Mesenchymal stem cell (in vitro differentiated cells and primary cell): Measurements from ENCODE around the gene TGM4.
A peak's percentile ranks its signal among the peaks of the same experiment; 100 is the strongest.

ENCODE experiments used
- DNase-seq: peaks from one replicate; pipeline ENCODE4 v3.0.0-alpha.2; 2013
- H2AFZ ChIP-seq: one replicate; pipeline ENCODE4 v1.6.1; 2013; ENCODE audit warnings: low read depth, mild to moderate bottlenecking, control low read depth, inconsistent platforms, low read length, moderate library complexity
- H2AK5ac ChIP-seq: 2 replicates; pipeline ENCODE4 v1.6.1; 2013; ENCODE audit warnings: low read length, moderate library complexity, mild to moderate bottlenecking, inconsistent platforms; ENCODE audit not compliant: severe bottlenecking
- H2BK120ac ChIP-seq: one replicate; pipeline ENCODE4 v1.6.1; 2013; ENCODE audit warnings: low read depth, mild to moderate bottlenecking, inconsistent platforms, low read length, moderate library complexity
- H2BK12ac ChIP-seq, 2 experiments: one replicate each; pipeline ENCODE4 v1.6.1; 2013; ENCODE audit warnings: inconsistent platforms in 2 of 2, low read length in 2 of 2, mild to moderate bottlenecking in 2 of 2, moderate library complexity in 2 of 2, control low read depth in 1 of 2
- H2BK15ac ChIP-seq: one replicate; pipeline ENCODE4 v1.6.1; 2013; ENCODE audit warnings: mild to moderate bottlenecking, low read depth, inconsistent platforms; ENCODE audit not compliant: poor library complexity, severe bottlenecking
- H2BK5ac ChIP-seq: 2 replicates; pipeline ENCODE4 v1.6.1; 2013; ENCODE audit warnings: low read depth, mild to moderate bottlenecking, low read length, control low read depth, inconsistent platforms; ENCODE audit not compliant: poor library complexity, severe bottlenecking
- H3K14ac ChIP-seq, 2 experiments: one replicate each; pipeline ENCODE4 v1.6.1; 2013; ENCODE audit warnings: inconsistent platforms in 2 of 2, low read length in 2 of 2, control low read depth in 1 of 2, mild to moderate bottlenecking in 1 of 2, moderate library complexity in 1 of 2
- H3K18ac ChIP-seq, 2 experiments: one replicate each; pipeline ENCODE4 v1.6.1; 2013; ENCODE audit warnings: inconsistent platforms in 2 of 2, low read length in 2 of 2, control low read depth in 1 of 2, low read depth in 1 of 2, mild to moderate bottlenecking in 1 of 2
- H3K23ac ChIP-seq, 2 experiments: one replicate each; pipeline ENCODE4 v1.6.1; 2013; ENCODE audit warnings: inconsistent platforms in 2 of 2, low read length in 2 of 2, mild to moderate bottlenecking in 2 of 2, moderate library complexity in 2 of 2, control low read depth in 1 of 2
- H3K27ac ChIP-seq: 2 replicates; pipeline ENCODE4 v1.5.1; 2013; ENCODE audit warnings: mild to moderate bottlenecking, moderate library complexity, low read length, control low read depth, inconsistent platforms; ENCODE audit not compliant: poor library complexity, severe bottlenecking
- H3K27me3 ChIP-seq, 2 experiments: 2 replicates each; pipeline versions ENCODE4 v1.6.1 to v1.7.0; 2013; ENCODE audit warnings: low read length in 2 of 2, mild to moderate bottlenecking in 2 of 2, moderate library complexity in 2 of 2, control low read depth in 1 of 2, inconsistent platforms in 1 of 2; ENCODE audit not compliant: control insufficient read depth in 1 of 2, insufficient read depth in 1 of 2
- H3K36me3 ChIP-seq, 2 experiments: 2 replicates each; pipeline versions ENCODE4 v1.6.1 to v1.7.0; 2013; ENCODE audit warnings: low read length in 2 of 2, control low read depth in 1 of 2, inconsistent platforms in 1 of 2, low read depth in 1 of 2, mild to moderate bottlenecking in 1 of 2; ENCODE audit not compliant: insufficient read depth in 2 of 2, control insufficient read depth in 1 of 2
- H3K4ac ChIP-seq, 2 experiments: one replicate each; pipeline ENCODE4 v1.6.1; 2013; ENCODE audit warnings: inconsistent platforms in 2 of 2, low read length in 2 of 2, mild to moderate bottlenecking in 2 of 2, moderate library complexity in 2 of 2, control low read depth in 1 of 2, low read depth in 1 of 2
- H3K4me1 ChIP-seq: 2 replicates; pipeline ENCODE4 v1.6.1; 2013; ENCODE audit warnings: low read depth, low read length, control low read depth; ENCODE audit not compliant: control insufficient read depth, insufficient read depth
- H3K4me2 ChIP-seq: 2 replicates; pipeline ENCODE4 v1.6.1; 2013; ENCODE audit warnings: low read length, mild to moderate bottlenecking, inconsistent platforms; ENCODE audit not compliant: poor library complexity, severe bottlenecking
- H3K4me3 ChIP-seq, 2 experiments: 2 replicates each; pipeline versions ENCODE4 v1.5.1 to v1.7.0; 2013; ENCODE audit warnings: low read length in 2 of 2, mild to moderate bottlenecking in 2 of 2, control low read depth in 1 of 2, low read depth in 1 of 2; ENCODE audit not compliant: insufficient read depth in 1 of 2
- H3K79me1 ChIP-seq: replicated peaks from 2 replicates; pipeline ENCODE4 v1.6.1; 2013; ENCODE audit warnings: mild to moderate bottlenecking, control low read depth, low read length, inconsistent platforms; ENCODE audit not compliant: poor library complexity, severe bottlenecking
- H3K9ac ChIP-seq: 2 replicates; pipeline ENCODE4 v1.7.0; 2013; ENCODE audit warnings: mild to moderate bottlenecking, low read length, moderate library complexity
- H3K9me3 ChIP-seq: 2 replicates; pipeline ENCODE4 v1.7.0; 2013; ENCODE audit warnings: mild to moderate bottlenecking, low read length; ENCODE audit not compliant: control insufficient read depth
- H4K8ac ChIP-seq: one replicate; pipeline ENCODE4 v1.6.1; 2013; ENCODE audit warnings: inconsistent platforms, mild to moderate bottlenecking, low read length, moderate library complexity
- H4K91ac ChIP-seq: one replicate; pipeline ENCODE4 v1.6.1; 2013; ENCODE audit warnings: mild to moderate bottlenecking, low read length, inconsistent platforms
- WGBS: methylation state at CpG from one replicate; pipeline ENCODE4 v1.1.7; 2013; ENCODE audit warnings: mixed read lengths; 5-methylcytosine and 5-hydroxymethylcytosine counted together

TGM4 gene

GRCh38 chr3:44924457-44925084, 50.2 kb downstream of the TGM4 start:
- no peak overlapping the region for H2BK120ac ChIP-seq
- H3K23ac ChIP-seq: no peak overlapping the region
- DNase-seq: no peak
- H3K79me1 ChIP-seq: peaks cover 1% of the 10 kb centered on the region
- H3K36me3 ChIP-seq: peaks cover 55 to 78% of the 10 kb centered on the region in 2 experiments
- no peak overlapping the region for H3K27ac ChIP-seq
- no peak overlapping the region for H2BK12ac ChIP-seq
- H3K4me1 ChIP-seq: no peaks in the 10 kb centered on the region
- no peaks in the 10 kb centered on the region for H3K9me3 ChIP-seq
- H3K18ac ChIP-seq: no peak overlapping the region
- no peak overlapping the region for H2BK15ac ChIP-seq
- H2AK5ac ChIP-seq: no peak overlapping the region
- no peak overlapping the region for H2BK5ac ChIP-seq
- no peaks in the 10 kb centered on the region for H3K27me3 ChIP-seq
- H4K91ac ChIP-seq: no peak overlapping the region
- H3K4ac ChIP-seq: no peak overlapping the region
- no peak overlapping the region for H3K4me3 ChIP-seq
- H3K14ac ChIP-seq: no peak overlapping the region
- no peak overlapping the region for H2AFZ ChIP-seq
- no peak overlapping the region for H4K8ac ChIP-seq
- H3K4me2 ChIP-seq: no peak overlapping the region
- no peak overlapping the region for H3K9ac ChIP-seq
- 96% methylated on average over 5 of the region's 5 CpGs for WGBS

GRCh38 chr3:44926172-44926571, 51.8 kb downstream of the TGM4 start:
- peaks cover 67 to 79% of the 10 kb centered on the region in 2 experiments for H3K36me3 ChIP-seq
- H2AFZ ChIP-seq: no peak overlapping the region
- no peak overlapping the region for H2BK120ac ChIP-seq
- no peak for DNase-seq
- no peak overlapping the region for H3K18ac ChIP-seq
- no peak overlapping the region for H3K4me3 ChIP-seq
- H3K4me2 ChIP-seq: no peak overlapping the region
- H3K9me3 ChIP-seq: no peaks in the 10 kb centered on the region
- H3K9ac ChIP-seq: no peak overlapping the region
- no peak overlapping the region for H2BK15ac ChIP-seq
- H3K23ac ChIP-seq: no peak overlapping the region
- peaks cover 1% of the 10 kb centered on the region for H3K79me1 ChIP-seq
- H4K91ac ChIP-seq: no peak overlapping the region
- H2AK5ac ChIP-seq: no peak overlapping the region
- WGBS: 95% methylated on average over 10 of the region's 10 CpGs
- no peak overlapping the region for H3K4ac ChIP-seq
- no peaks in the 10 kb centered on the region for H3K4me1 ChIP-seq
- H3K27me3 ChIP-seq: no peaks in the 10 kb centered on the region
- no peak overlapping the region for H4K8ac ChIP-seq
- no peak overlapping the region for H2BK5ac ChIP-seq
- H3K27ac ChIP-seq: no peak overlapping the region
- H3K14ac ChIP-seq: no peak overlapping the region
- no peak overlapping the region for H2BK12ac ChIP-seq

DNA sequence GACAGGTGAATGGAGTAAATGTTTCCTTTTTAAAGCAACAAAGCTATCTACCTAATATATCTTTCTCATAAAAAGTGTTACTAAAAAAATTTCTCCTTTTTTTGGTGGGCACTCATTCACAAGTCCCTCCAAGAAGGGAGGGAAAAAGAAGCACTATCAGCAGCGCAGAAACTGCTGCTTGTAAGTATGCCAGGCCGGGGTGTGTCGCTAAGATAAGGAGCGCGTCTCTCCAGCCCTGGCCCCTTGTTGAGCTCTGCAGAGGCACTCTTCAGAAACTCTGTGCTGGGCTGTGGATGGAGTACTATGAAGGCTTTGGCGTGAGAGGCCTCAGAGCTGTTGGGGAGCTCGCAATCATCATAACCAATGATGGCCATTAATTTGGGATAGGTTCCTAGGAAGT, 52.5 kb downstream of the TGM4 start:
- Histone ChIP-seq H4K91ac (no peak overlapping the region), H3K14ac (no peak overlapping the region), H3K4me2 (no peak overlapping the region), H3K4me1 (no peaks in the 10 kb centered on the region), H3K36me3 (peaks cover 71 to 79% of the 10 kb centered on the region in 2 experiments), H2BK120ac (no peak overlapping the region), H2AFZ (no peak overlapping the region), H3K23ac (no peak overlapping the region), H2BK5ac (no peak overlapping the region), H2BK12ac (no peak overlapping the region), H3K27me3 (no peaks in the 10 kb centered on the region), H3K4ac (no peak overlapping the region), H3K27ac (no peak overlapping the region), H4K8ac (no peak overlapping the region), H3K79me1 (peaks cover 1% of the 10 kb centered on the region), H3K4me3 (no peak overlapping the region), H3K9ac (no peak overlapping the region), H3K18ac (no peak overlapping the region), H2BK15ac (no peak overlapping the region), H3K9me3 (no peaks in the 10 kb centered on the region), H2AK5ac (no peak overlapping the region)
- DNase-seq: no peak
- 98% methylated on average over 7 of the region's 7 CpGs for WGBS

DNA sequence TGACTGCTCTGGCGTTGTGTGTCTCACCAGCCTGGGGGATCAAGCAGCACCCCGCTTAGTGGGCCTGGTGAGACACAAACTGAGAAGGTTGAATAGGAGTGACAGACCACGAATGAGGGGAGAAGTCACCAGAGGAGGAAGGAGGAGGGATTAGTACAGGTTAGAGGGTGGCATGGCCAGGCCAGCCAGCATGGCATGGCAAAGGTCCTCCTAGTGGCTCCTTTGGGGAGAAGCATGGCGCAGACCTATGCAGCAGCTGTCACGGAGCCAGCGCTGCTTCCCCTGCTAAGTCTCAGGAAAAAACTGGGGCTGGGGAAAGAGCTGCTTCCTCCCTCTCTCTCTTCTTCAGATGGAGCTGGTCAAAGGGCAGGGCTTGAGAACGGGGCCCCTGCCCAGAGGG, 53.0 kb downstream of the TGM4 start:
- Histone ChIP-seq H3K27ac (no peak overlapping the region), H2AK5ac (no peak overlapping the region), H3K14ac (no peak overlapping the region), H3K4me2 (no peak overlapping the region), H3K27me3 (no peaks in the 10 kb centered on the region), H3K9ac (no peak overlapping the region), H3K23ac (no peak overlapping the region), H3K18ac (no peak overlapping the region), H3K4me1 (no peaks in the 10 kb centered on the region), H3K4me3 (peak overlapping the region in 1 of 2 experiments; percentile 10), H3K79me1 (peaks cover 1% of the 10 kb centered on the region), H3K4ac (no peak overlapping the region), H2BK12ac (no peak overlapping the region), H3K36me3 (peaks cover 68 to 79% of the 10 kb centered on the region in 2 experiments), H4K8ac (no peak overlapping the region), H2BK120ac (no peak overlapping the region), H2AFZ (no peak overlapping the region), H2BK5ac (no peak overlapping the region), H2BK15ac (no peak overlapping the region), H4K91ac (no peak overlapping the region), H3K9me3 (no peaks in the 10 kb centered on the region)
- DNase-seq: no peak
- 98% methylated on average over 6 of the region's 7 CpGs for WGBS
